Lower lobe of right lung (tissue), 2 donors: Measurements from ENCODE around the gene RAB6B. TPM values are rescaled to one million over a fixed set of nuclear protein-coding genes. Genes with fewer than 3 reads are reported as not detected.

Experiments used
- ATAC-seq, 2 donors: fragments of 200-7000 bp; cut with Tn5 transposase; one replicate each; pipeline ENCODE4 v1.9.1; 2020 to 2022; ENCODE audit warnings: mild to moderate bottlenecking in 2 of 2, moderate library complexity in 2 of 2
- DNase-seq: peaks from one replicate; pipeline ENCODE4 v3.0.0-alpha.2; 2020
- H3K27ac ChIP-seq: fragments of 200-600 bp; one replicate; pipeline ENCODE4 v1.8.0; 2022
- H3K27me3 ChIP-seq: fragments of 200-600 bp; one replicate; pipeline ENCODE4 v1.8.0; 2022; ENCODE audit warnings: low read depth
- H3K36me3 ChIP-seq: fragments of 200-600 bp; one replicate; pipeline ENCODE4 v1.8.0; 2022; ENCODE audit warnings: mild to moderate bottlenecking
- H3K4me1 ChIP-seq: fragments of 200-600 bp; one replicate; pipeline ENCODE4 v1.8.0; 2022
- H3K4me3 ChIP-seq: fragments of 200-600 bp; one replicate; pipeline ENCODE4 v1.8.0; 2022; ENCODE audit warnings: mild to moderate bottlenecking
- H3K9me3 ChIP-seq: fragments of 200-600 bp; one replicate; pipeline ENCODE4 v1.8.0; 2022
- CTCF ChIP-seq: fragments of 200-600 bp; IDR thresholded peaks from one replicate; pipeline ENCODE4 v1.8.0; 2022; ENCODE audit warnings: antibody characterized with exemption, mild to moderate bottlenecking
- intact Hi-C: fragments of 100-400 bp; cut with DNase I; formaldehyde crosslinking; loops from one replicate; pipeline ENCODE4 v1.11.0; 2022
- total RNA-seq: library from RNA; stranded (reverse); fragmentation: NEBNext Ultra II Directional; extraction: Animal tissue kit (Norgen Biotek cat#: 25700); gene quantifications from one replicate; pipeline ENCODE4 v1.2.1, GENCODE V29; 2021
- donor health status: DM: no; HTN: yes; CAD: no; lungs with severe emphysema.

RAB6B gene
- total RNA-seq, 1 donor from 2014 or later, result 5.5 TPM

- DNase-seq (no peak), ATAC-seq (no peak)
- TF ChIP-seq CTCF, result no peak
- Histone ChIP-seq H3K4me3 (no peak overlapping the region), H3K27ac (no peak overlapping the region), H3K4me1 (peaks cover 9% of the 10 kb centered on the region), H3K36me3 (peaks cover 33% of the 10 kb centered on the region), H3K27me3 (no peaks in the 10 kb centered on the region), H3K9me3 (no peaks in the 10 kb centered on the region)
- intact Hi-C loops, result no loop called here
Measured at GRCh38 chr3:133937061-133937686, 41.5 kb upstream of the RAB6B start.

- H3K27ac ChIP-seq, result no peak overlapping the region
- no peaks in the 10 kb centered on the region for H3K9me3 ChIP-seq
- H3K4me1 ChIP-seq, result peaks cover 1% of the 10 kb centered on the region
- DNase-seq, result no peak
- H3K27me3 ChIP-seq, result no peaks in the 10 kb centered on the region
- intact Hi-C loops, result no loop called here
- peaks cover 24% of the 10 kb centered on the region for H3K36me3 ChIP-seq
- TF ChIP-seq CTCF, result no peak
- ATAC-seq, result no peak
- no peak overlapping the region for H3K4me3 ChIP-seq
Measured at GRCh38 chr3:133935843-133936769, 40.4 kb upstream of the RAB6B start.

- Histone ChIP-seq H3K4me1 (no peaks in the 10 kb centered on the region), H3K27ac (no peak overlapping the region), H3K9me3 (no peaks in the 10 kb centered on the region), H3K4me3 (no peak overlapping the region), H3K27me3 (no peaks in the 10 kb centered on the region), H3K36me3 (peaks cover 24% of the 10 kb centered on the region)
- intact Hi-C loops, result no loop called here
- ATAC-seq (no peak), DNase-seq (no peak)
- TF ChIP-seq CTCF, result no peak
Measured at GRCh38 chr3:133934996-133935842, 39.5 kb upstream of the RAB6B start.

GRCh38 chr3:133934073-133934970, 38.6 kb upstream of the RAB6B start:
- Histone ChIP-seq H3K27ac (no peak overlapping the region), H3K27me3 (no peaks in the 10 kb centered on the region), H3K36me3 (peaks cover 22% of the 10 kb centered on the region), H3K4me3 (no peak overlapping the region), H3K9me3 (no peaks in the 10 kb centered on the region), H3K4me1 (no peaks in the 10 kb centered on the region)
- intact Hi-C loops, result no loop called here
- ATAC-seq, result no peak
- no peak for TF ChIP-seq CTCF
- DNase-seq, result no peak
